HG02970 (cell line): ENCODE data around the gene PIK3R6.

Source experiments
- ATAC-seq: cut with Tn5 transposase; IDR thresholded peaks from one replicate; pipeline ENCODE4 v1.9.1; 2021; ENCODE audit warnings: mild to moderate bottlenecking, moderate library complexity, moderate number of reproducible peaks; ENCODE audit not compliant: unreplicated experiment, low FRiP score

Gene PIK3R6, protein sequence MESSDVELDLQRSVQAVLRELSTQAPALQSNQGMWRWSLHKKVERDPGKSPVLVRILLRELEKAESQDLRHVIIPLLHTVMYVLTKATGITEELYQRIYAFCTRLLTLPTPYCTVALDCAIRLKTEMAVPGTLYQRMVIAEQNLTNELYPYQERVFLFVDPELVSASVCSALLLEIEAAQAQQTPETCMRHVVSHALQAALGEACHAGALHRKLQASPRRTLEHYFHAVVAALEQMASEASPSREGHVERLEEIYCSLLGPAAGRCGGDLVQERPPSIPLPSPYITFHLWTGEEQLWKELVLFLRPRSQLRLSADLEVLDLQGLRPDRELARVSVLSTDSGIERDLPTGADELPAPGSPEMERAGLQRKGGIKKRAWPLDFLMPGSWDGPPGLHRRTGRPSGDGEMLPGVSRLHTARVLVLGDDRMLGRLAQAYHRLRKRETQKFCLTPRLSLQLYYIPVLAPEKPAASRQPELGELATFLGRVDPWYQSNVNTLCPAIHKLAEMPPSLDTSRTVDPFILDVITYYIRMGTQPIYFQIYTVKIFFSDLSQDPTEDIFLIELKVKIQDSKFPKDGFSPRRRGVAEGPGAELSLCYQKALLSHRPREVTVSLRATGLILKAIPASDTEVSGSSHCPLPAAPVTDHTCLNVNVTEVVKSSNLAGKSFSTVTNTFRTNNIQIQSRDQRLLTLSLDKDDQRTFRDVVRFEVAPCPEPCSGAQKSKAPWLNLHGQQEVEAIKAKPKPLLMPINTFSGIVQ

DNA sequence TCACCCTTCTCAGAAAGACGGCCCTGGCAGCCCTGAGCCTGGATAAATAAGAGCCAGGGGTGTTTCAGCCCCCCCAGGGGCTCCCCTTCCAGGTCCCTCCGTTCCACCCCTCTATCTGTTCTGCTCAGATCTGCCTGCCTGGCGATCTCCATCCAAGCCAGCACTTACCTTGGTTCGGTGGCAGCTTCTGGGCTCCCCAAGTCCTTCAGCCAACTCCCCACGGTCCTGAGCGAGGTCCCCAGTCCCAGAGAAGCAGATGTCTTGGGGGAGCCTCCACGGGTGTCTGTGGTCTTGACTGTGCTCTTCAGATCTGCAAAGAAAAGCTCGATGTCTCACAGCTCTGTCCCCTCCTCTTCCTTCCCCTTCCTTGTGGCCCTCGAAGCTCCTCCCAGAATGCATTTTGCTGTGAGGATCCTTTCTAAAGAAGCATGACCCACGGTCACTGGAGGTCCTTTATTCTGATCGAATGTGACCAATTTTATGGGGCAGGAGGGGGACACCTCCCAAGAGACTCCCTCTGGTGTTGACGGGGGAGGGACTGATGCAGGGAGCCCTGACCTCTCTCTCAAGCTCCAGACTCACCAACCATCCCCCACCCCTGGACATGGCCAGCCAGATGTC, at the start of gene PIK3R6:
PIK3R6 (minus strand) TSS at position 314 of the 621 bp plus-strand sequence. CDS start 17,880 bp downstream, outside the sequence.
- no peak for ATAC-seq

- ATAC-seq, result no peak
Measured at GRCh38 chr17:8916466-8916865, 49.0 kb upstream of the PIK3R6 start.

- ATAC-seq, result no peak
Measured at GRCh38 chr17:8914554-8914953, 47.1 kb upstream of the PIK3R6 start.

GRCh38 chr17:8913879-8914278, 46.4 kb upstream of the PIK3R6 start:
- ATAC-seq, result no peak

- no peak for ATAC-seq
Measured at GRCh38 chr17:8913091-8913490, 45.6 kb upstream of the PIK3R6 start.

DNA sequence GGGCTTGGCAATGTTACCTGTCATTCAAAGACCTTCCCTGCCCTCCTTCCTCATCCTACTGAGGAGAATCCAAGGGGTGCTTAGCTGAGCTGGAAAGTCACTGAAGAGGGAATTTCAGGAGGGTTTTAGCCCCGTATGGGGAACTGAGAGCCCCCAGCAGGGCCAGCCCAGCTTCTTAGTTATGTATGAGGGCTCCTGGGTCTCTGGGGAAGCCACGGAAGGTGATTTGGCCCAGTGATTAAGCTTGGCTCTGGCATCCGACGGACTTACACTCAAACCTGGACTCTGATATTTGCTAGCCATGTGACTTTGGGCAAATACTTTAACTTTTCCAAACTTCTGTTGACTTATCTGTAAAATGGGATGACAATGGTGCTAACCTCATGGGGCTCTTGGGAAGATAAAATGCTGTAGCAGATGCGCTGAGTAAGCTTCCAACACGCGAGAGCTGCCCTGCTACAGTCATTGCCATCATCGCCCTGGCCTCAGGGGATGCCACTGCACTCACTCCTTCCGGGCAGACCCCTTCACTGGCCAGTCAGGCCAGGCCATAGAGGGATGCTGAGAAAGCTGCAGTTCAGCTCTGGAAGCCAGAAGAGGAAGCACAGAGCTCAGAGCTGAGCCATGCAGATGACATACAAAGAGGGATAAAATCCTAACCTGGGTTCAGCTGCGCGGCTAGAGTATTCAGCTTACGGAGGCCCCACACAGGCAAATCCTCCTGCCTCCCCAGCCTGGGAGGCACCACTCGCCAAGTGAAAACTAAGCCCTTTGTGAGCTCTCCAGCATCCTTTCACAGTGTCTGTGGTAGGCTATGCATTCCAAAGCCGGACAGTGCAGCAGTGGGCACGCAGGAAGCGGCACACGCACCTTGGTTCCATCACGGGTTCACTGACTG, 44.9 kb upstream of the PIK3R6 start:
- no peak for ATAC-seq

- no peak for ATAC-seq
Measured at GRCh38 chr17:8910969-8911604, 43.6 kb upstream of the PIK3R6 start.

DNA sequence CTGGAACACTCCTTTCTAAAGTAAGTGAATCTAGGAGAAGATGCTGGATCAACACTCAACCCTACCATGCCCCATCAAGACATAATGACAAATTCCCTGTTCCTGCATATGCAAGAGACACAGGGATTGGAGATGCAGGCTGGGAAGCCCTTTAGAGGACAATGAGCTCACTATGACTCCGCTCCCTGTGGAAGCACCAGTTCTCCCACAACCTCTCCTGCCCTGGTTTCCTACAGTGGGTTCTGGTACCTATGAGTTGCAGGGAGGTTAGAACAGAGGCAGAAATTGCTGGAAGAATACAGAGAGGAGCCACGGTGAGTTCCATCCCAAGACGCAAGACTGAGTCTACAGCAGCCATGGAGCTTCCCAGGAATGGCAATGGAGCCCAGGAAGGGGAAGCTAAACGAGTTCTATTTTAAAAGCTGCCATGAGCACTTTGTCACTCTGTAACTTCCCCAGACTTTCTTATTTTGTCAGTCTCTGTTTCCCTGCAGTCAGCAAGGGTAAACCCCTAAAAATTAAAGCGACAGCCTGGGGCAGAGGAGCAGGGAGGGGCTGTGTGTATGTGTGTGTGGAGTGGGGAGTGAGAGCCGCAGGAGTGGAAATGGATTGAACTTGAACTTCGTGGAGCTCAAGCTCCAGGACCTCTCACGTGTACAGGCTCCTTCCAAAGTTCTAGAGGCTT, 42.3 kb upstream of the PIK3R6 start:
- no peak for ATAC-seq

DNA sequence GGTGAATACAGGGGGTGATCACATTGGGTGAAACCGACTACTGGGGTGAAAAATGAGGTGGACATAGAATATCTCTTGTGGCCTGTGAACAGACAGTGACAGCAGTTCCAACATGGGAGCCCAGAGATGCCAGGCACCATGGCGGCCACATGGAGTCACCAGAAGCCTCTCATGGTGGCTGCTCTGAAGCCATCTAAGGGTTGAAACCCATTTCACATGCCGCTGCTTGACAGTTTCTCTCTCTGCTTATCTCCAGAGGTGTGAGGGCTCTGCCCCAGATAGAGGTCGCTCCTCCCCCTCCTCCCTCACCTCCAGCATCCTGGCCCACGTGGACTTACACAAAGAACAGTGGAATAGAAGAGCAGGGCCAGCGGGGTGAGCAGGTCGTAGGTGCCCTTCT, 37.9 kb upstream of the PIK3R6 start:
- no peak for ATAC-seq

- no peak for ATAC-seq
Measured at GRCh38 chr17:8904686-8905085, 37.2 kb upstream of the PIK3R6 start.

- no peak for ATAC-seq
Measured at GRCh38 chr17:8904201-8904600, 36.7 kb upstream of the PIK3R6 start.

DNA sequence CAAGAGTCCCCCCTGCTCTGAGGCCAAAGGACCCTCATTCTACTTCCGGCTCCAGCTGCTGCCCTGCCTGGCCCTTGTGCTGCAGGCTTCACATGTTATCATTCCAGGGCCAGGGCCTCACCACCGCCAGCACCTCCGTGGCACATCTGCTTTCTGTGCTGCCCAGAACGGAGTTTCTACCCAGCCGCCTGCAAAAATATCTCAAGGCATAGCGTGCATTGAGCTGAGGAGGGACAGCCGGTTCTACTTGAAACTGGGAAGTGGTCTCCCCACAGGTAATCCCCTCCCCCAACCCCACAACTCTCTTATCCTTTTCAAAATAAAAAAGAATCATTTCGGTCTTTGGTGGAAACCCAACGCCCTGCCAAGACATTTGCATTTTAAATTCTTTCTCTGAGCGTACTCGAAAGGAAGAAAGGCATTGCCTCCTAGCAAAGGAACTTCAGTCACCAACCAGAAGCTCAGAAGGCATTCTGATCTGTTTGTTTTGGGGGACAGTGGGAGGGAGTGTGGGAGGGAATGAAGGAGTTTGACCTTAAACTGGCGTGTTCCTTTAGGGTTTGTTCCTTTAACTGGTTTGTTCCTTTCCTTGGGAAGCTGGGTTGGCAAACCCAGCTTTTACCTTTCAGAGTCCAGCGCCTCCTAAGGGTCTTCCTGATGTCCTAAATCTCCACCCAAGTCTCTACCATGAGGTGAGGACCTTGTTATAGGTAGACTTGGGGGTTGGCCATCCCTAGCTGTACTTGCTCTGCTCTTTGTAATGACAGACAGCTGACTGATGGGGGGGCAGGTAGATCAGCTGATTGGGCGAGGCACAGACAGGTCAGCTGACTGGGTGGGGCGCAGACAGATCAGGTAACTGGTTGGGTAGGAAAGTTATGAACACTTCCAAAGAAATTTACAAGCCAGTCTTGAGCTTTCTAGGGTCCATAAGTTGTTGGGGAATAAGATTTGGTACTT, 33.4 kb upstream of the PIK3R6 start:
- no peak for ATAC-seq

GRCh38 chr17:8900207-8900606, 32.7 kb upstream of the PIK3R6 start:
- no peak for ATAC-seq

DNA sequence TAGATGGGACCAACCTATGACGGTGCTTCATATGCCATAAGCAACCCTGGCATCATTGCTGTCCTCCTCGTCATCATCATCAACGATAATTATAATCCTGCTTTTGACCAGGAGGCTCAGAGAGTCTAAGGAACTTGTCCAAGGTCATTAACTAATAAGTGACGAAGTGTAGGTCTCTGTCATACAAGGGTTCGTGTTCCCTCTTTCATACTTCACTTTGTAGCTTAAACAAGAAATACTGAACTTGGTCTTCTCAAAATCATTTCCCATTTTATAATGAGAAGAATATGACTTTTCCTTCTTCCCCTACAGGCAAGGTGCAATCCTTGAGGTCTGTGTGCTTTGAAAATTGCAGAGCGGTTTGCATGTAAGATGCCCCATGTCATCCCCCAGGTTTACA, 31.2 kb upstream of the PIK3R6 start:
- ATAC-seq, result no peak

DNA sequence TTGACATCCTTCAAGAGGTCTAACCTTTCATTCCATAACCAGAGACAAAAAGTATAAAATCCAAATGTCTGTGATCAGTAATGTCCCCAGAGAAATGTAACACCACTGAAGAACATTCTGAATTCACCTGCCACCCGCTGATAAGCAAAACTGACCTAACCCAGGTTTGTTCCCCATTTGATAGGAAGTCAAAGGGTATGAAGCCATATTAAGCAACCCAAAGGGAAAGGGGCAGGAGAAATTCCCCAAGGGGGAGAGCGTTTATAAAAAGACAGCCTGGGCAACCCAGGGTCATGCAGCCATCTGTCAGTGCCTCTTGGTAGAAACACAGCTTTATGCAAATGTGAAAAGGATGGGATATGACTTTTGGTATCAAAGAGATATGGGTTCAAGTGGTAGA, 30.7 kb upstream of the PIK3R6 start:
- no peak for ATAC-seq

DNA sequence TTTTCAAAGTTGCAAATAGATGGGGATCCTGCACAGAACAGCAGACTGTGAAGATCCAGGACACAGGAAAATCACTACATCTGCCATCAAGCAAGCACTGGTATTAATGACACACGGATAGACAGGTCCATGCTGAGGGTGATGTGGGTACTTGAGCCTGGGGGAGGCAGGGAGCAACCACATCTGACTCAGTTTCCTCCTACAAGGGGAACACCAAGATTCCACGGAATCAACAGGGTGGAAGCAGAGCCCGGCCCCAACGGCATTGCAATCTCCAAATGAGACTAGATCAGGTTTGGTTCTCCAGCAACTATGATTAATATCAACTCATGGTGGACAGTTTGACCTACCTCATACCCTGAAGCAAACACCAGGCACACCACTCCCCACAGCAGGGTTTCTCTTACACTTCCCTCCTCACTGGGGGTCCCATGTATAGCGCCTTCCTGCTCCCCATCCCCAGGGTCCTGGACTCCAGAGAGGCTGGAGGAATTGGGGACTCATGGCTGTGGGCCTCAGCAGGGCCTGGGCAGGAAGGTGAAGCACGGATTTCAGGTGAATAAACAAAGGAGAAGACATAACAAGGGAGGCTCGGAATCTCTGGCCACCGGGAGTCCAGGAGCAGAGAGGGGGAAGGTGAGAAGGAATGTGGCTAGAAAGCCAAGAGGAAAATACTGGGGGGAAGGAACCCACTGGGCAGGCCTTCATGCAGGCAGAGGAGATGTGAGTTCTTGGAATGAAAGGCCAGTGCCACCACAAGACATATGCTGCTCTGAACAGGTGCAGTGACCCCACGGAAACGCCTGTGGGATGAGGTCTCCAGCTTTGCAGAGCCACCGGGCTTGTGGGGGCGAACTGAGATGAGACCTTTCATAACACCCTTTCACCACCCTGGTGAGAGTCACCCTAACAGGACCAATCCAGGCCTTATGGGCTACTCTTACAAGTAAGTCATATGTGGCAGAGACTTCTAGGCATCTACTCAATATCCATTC, 29.5 kb upstream of the PIK3R6 start:
- no peak for ATAC-seq

GRCh38 chr17:8896087-8896486, 28.6 kb upstream of the PIK3R6 start:
- ATAC-seq, result no peak
